Hepatocyte (in vitro differentiated cells): Measurements from ENCODE around the gene LINC00305.

Source experiments
- CTCF ChIP-seq: fragments of 200-600 bp; sonication (generic); IDR thresholded peaks from 2 replicates; pipeline ENCODE4 v1.5.1; 2016; ENCODE audit warnings: antibody characterized with exemption, mild to moderate bottlenecking; ENCODE audit not compliant: poor library complexity
- EZH2phosphoT487 ChIP-seq: fragments of 200-600 bp; sonication (generic); IDR thresholded peaks from one replicate; pipeline ENCODE4 v1.6.1; 2018; ENCODE audit warnings: antibody characterized with exemption, mild to moderate bottlenecking, low read depth, moderate library complexity; ENCODE audit not compliant: unreplicated experiment, severe bottlenecking

GRCh38 chr18:64127172-64127571 lies 21.7 kb downstream of the LINC00305 start:
- no peak for TF ChIP-seq CTCF
- TF ChIP-seq EZH2phosphoT487: no peak
